ENCODE data around the gene TMEM212.

GRCh38 chr3:171896316-171896715 lies 53.2 kb downstream of the TMEM212 start:
- TF ChIP-seq CTCF (IDR thresholded peaks at IDR 0.05), result no peak
- no peak for TF ChIP-seq EZH2 (IDR thresholded peaks at IDR 0.05; ENCODE audit: borderline replicate concordance, insufficient read depth, low read depth, low read length, poor library complexity, severe bottlenecking)
